ENCODE results near the gene SMIM35.
"Not testable (repeated sequence)": the region's sequence is repeated elsewhere in the genome, so short reads cannot be mapped to it uniquely, and the experiment has no call there.

The SMIM35 gene

DNA sequence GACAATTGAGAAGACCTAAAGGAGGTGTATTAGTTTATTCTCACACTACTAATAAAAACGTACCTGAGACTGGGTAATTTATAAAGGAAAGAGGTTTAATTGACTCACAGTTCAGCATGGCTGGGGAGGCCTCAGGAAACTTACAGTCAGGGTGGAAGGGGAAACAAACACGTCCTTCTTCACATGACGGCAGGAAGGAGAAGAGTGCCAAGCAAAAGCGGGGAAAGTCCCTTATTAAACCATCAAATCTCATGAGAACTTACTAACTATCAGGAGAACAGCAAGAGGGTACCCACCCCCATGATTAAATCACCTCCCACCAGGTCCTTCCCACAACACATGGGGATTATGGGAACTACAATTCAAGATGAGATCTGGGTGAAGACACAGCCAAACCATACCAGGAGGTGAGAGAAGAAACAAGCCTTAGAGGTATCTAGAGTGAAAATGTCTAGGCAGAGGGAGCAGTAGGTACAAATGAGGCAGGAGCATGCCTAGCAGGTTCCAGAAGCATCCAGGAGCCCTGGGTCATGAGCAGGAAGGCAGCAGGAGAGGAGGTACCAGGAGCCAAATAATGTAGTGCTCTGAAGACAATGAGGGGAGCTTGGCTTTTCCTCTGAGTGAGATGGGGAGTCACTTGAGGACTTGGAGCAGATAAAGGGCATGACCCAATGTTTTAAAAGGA, 69.0 kb downstream of the SMIM35 start:
- no peak for DNase-seq

DNA sequence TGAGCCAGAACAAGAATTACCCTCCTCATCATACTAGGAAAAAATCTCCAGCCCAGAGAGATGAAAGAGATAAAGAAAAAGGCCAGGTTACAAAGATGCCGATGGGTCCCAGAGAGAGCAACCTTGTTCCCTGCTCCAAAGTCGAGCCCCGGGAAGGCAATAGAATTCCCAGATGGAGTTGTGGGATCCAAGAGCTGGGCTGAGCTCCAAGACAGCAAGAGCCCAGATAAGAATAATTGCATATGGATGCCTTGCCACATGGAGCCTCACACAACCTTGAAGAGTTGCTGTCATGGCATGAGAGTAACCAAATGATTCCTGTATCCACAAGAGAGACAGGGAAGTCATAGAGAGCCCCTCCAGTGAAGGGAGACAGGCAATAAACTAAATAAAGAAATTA, 69.7 kb downstream of the SMIM35 start:
- no peak for DNase-seq

DNA sequence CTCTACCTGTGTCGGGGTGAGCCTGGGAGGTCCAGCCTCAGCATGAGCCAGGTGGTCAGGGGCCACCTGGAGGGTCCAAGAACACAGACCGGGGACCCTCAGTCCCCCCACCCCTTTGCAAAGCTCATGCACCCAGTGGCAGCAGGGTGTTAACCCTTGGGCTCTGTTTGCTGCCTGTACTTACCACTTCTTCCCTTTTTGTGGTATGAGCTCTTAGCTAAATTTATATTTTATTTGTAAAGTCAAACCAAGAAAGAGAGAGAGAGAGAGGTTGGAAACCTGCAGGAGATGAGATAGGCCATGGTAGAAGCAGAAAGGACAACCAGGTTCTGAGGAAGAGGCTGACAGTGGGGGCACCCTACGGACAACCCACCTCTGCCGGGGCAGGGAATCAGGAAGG, 70.7 kb downstream of the SMIM35 start:
- DNase-seq = no peak

DNA sequence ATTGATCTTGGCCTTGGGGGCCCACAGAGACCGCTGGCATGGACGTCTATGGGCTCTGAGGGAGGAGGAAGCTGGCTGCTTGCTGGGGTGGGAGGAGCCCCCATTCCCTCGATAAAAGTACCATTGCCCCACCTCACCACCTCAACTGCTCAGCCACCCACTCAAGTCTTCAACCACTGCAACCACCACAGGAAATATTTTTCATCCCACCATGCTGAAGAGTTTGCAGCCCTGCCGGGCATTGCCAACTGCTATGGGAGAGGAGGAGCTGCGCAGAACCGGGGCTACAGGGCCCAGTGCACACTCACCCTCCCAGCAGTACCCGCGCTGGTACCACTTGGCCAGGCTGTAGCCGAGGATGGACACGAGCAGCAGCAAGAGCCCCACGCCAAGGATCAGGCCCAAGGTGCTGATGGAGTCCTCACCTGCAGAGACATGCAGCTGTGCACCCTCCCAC, 71.3 kb downstream of the SMIM35 start:
- no peak for DNase-seq

DNA sequence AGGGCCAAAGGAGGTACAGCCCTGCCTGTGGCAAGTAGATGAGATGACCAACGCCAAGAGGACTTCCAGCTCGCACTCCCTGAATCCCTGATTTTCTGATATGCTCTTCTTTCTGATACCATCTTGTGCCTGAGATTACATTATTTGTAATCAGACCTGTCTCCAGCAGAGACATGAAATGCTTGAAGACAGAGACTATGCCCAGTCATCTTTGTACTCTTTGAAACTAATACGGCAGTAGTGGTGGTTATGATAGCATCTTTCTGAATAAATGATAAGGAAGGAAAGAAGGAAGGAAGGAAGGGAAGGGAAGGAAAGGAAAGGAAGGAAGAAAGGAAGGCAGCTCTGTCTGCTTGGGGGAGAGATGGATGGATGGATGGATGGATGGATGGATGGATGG, 72.7 kb downstream of the SMIM35 start:
- no peak for DNase-seq

GRCh38 chr11:118012083-118012669, 74.6 kb downstream of the SMIM35 start:
- no peak for DNase-seq

- no peak for DNase-seq
These were observed 75.9 kb downstream of the SMIM35 start for GRCh38 chr11:118010738-118011461.

GRCh38 chr11:118009864-118010737, 76.7 kb downstream of the SMIM35 start:
- DNase-seq = no peak

DNA sequence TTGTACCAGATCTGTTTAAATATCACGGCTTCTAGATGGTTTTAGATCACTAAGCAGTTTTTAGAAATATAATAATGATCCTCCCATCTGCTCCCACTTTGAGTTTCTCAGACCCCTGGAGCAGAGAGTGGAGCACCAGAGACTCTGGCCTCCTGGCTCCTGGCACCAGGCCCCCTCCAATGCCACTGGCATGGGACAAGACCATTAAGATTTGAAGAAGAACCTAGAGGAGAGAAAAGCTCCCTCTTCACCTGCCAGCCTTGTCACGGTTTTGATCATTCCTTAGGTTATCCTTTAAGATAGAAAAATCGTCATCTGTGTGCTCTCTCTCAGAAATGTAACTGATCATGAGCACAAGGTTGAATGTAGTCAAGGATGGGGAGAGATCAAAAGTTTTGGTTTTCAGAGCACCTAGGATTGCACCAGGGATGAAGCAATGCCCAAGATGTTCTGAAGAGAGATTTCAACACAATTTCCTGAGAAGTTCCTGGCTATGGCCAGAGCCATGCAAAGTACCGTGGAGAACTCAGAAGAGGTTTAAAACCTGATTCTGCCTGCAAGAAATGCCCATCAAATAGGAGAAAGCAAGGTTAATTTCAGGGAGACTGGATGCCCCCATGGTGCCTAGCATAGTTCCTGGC, 78.4 kb downstream of the SMIM35 start:
- DNase-seq = no peak

DNA sequence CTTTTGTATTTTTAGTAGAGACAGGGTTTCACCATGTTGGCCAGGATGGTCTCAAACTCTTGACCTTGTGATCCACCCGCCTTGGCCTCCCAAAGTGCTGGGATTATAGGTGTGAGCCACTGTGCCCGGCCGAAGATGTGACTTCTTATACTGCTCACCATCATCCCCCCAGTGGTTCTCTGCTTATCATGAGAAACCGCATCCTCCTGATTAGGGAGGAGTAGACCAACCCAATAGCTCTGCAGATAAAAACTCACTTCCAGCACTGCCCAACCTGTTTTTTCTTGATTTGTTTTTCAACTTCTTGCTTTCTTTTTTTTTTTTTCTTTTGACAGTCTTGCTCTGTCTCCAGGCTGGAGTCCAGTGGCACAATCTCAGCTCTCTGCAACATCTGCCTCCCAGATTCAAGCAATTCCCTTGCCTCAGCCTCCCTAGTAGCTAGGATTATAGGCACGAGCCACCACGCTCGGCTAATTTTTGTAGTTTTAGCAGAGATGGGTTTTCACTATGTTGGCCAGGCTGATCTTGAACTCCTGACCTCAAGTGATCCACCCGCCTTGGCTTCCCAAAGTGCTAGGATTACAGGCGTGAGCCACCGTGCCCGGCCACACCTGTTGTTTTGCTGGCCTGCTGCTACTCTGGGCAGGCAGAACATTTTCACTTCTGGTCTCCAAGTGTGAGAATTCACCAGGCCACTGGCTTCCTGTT, 79.0 kb downstream of the SMIM35 start:
- not testable (repeated sequence) for DNase-seq

DNA sequence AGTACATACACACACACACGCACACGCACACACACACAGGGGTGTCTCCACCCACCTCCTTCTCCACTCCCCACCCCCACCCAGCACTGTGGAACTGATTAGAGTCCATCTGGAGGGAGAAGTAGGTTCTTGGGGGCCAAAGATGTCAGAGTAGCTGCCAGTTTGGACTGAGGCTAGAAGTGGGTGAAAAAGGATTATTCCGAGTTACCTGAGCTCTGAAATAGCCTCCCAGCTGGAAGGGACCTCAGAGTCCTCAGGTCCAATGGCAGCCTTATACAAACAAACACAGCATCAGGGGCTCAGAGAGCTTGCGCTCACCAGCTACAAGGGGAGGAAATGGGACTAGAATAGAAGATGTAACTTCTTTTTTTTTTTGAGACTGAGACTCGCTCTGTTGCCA, 79.7 kb downstream of the SMIM35 start:
- no peak for DNase-seq

- no peak for DNase-seq
These were observed 80.6 kb downstream of the SMIM35 start for GRCh38 chr11:118006153-118006534.

- no peak for DNase-seq
These were observed 81.3 kb downstream of the SMIM35 start for GRCh38 chr11:118005224-118006152.

DNA sequence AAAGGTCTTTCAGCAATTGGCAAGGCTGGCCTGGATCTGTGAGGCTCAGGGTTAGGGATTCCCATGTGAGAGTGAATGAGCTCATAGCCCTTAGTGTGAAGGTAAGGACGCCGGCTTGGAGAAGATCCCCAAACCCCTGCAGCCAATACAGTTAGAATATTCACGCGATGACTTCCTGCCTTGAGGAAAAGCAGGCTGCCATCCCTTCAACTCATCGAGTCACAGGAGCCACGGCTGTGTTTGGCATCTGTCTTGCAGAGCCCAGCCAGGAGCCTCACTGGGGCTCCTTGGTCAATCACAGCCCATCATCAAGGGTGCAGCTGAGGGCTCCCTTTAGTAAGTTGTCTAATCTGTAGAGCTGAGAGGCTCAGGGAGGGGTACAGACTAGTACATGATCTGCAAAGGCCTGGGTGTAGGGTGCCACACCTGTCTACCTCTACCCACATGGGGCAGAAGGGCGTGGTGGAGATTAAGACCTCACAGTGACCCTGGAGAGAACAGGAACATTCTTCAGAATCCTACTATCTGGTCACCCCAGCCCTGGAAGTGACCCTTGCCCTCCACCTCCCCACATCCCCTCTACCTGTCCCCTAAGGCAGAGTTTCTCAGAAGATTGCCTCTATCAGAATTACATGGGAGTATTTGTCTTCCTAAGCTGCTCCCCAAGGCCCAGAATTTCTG, 82.1 kb downstream of the SMIM35 start:
- no peak for DNase-seq

DNA sequence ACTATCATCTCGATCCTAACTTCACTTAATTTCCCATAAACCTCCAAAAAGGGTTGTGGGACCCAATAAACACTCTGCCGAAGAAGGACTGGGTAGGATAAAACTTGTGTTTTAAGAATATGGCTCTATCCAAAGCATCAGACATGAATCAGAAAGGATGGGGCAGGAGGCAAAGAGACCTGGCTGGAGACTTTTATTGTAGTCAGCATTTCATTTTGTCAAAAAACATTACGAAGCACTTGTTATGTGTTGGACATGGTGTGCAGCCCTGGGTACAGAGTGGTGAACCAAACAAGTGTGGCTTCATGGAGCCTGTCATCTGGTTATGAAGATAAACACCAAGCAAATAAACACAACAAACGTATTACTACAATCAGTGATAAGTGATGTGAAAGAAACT, 83.3 kb downstream of the SMIM35 start:
- no peak for DNase-seq

DNA sequence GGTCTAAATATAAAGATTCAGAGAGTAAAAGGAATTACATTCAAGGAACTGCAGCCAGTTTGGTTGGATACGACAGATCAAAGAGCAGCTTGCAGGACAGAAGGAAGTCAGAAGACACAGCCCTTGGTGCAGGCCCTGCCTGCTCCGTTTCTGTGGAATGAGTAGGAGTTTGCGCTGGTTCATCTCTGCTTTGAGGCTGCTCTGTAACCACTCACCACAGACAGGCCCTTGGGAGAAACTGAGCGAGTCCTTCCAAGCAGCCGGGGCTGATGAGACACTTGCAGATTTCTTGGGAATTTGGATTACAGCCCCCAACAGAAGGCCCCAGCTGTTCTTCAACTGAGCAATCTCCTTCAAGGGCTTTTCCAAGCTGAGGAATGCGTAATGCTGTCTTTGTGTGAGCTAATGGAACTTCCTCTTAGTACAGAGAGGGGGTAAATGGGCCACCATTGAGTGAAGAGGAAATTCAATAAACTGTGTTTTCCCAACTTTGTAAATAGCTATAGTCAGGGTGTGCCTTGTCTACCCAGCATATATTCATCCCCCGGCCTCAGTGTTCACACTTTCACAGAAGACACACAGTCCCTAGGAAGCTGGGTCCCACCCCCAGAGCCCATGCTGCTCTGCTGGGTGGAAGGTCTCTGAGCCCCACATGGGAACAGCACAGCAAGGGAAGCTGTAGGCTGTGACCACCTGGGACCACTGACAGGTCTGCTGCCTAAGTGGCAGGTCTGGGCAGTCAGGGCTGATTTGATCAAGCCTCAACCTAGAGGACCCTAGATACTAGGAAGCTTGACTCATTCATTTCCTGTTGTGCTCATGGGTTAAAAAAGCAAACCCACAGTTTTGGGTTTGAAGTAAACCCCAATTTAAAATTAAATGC, 84.0 kb downstream of the SMIM35 start:
- no peak for DNase-seq

GRCh38 chr11:118002010-118002540, 84.7 kb downstream of the SMIM35 start:
- no peak for DNase-seq

GRCh38 chr11:118001494-118001971, 85.2 kb downstream of the SMIM35 start:
- DNase-seq = no peak

DNA sequence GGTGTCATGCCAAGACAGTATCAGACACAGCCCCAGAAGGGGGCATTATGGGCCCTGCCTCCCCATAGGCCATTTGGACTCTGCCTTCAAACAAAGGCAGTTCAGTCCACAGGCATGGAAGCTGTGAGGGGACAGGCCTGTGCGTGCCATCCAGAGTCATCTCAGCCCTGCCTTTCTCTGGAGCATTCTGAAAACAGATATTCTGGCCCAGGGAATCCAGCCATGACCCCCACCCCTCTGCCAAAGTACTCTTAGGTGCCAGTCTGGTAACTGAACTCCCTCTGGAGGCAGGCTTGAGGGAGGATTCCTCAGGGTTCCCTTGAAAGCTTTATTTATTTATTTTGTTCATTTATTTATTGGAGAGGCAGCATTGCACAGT, 85.9 kb downstream of the SMIM35 start:
- no peak for DNase-seq

All from NCI-H2227 treated with DMSO at 0.1 percent for 48 hours (cell line).